ENCODE data around the gene MAMLD1. TPM values are rescaled to one million over a fixed set of nuclear protein-coding genes. Genes with fewer than 3 reads are reported as not detected.

MAMLD1 gene
- total RNA-seq, 1 experiment from 2014 or later, result 3.8 TPM

GRCh38 chrX:150355913-150356312, 7.2 kb upstream of the MAMLD1 start:
- no peak for DNase-seq (ENCODE audit: low read depth)

- DNase-seq (ENCODE audit: low read depth), result no peak
These were observed 5.3 kb upstream of the MAMLD1 start for GRCh38 chrX:150357790-150358189.

- no peak for DNase-seq (ENCODE audit: low read depth)
These were observed 4.5 kb upstream of the MAMLD1 start for GRCh38 chrX:150358651-150359050.

- DNase-seq (ENCODE audit: low read depth), result no peak
These were observed 2.8 kb upstream of the MAMLD1 start for GRCh38 chrX:150360331-150360730.

GRCh38 chrX:150361070-150361776, 1.9 kb upstream of the MAMLD1 start:
- DNase-seq (ENCODE audit: low read depth), result peak; percentile 10

- DNase-seq (ENCODE audit: low read depth), result no peak
These were observed 1.3 kb upstream of the MAMLD1 start for GRCh38 chrX:150361777-150362351.

- DNase-seq (ENCODE audit: low read depth), result peak; percentile 63
These were observed 637 bp downstream of the MAMLD1 start for GRCh38 chrX:150363561-150364346.

GRCh38 chrX:150364347-150365050, 1.4 kb downstream of the MAMLD1 start:
- DNase-seq (ENCODE audit: low read depth), result no peak

GRCh38 chrX:150365051-150365989, 2.2 kb downstream of the MAMLD1 start:
- DNase-seq (ENCODE audit: low read depth), result peak; percentile 63

- peak; percentile 49 for DNase-seq (ENCODE audit: low read depth)
These were observed 3.1 kb downstream of the MAMLD1 start for GRCh38 chrX:150365990-150366911.

- peak; percentile 18 for DNase-seq (ENCODE audit: low read depth)
These were observed 3.9 kb downstream of the MAMLD1 start for GRCh38 chrX:150366951-150367545.

- DNase-seq (ENCODE audit: low read depth), result no peak
These were observed 7.6 kb downstream of the MAMLD1 start for GRCh38 chrX:150370589-150371312.

GRCh38 chrX:150371877-150372276, 8.8 kb downstream of the MAMLD1 start:
- DNase-seq (ENCODE audit: low read depth), result no peak

GRCh38 chrX:150372280-150372679, 9.2 kb downstream of the MAMLD1 start:
- DNase-seq (ENCODE audit: low read depth), result no peak

- no peak for DNase-seq (ENCODE audit: low read depth)
These were observed 9.6 kb downstream of the MAMLD1 start for GRCh38 chrX:150372756-150373155.

GRCh38 chrX:150375243-150375770, 12.2 kb downstream of the MAMLD1 start:
- no peak for DNase-seq (ENCODE audit: low read depth)

GRCh38 chrX:150377005-150377404, 13.9 kb downstream of the MAMLD1 start:
- no peak for DNase-seq (ENCODE audit: low read depth)

- DNase-seq (ENCODE audit: low read depth), result no peak
These were observed 41.9 kb downstream of the MAMLD1 start for GRCh38 chrX:150405006-150405405.

Data from LHCN-M2 (cell line).